T47D (cell line): ENCODE results near the gene CDHR1.

Source experiments
- DNase-seq, 2 experiments: peaks; one replicate each; pipeline versions ENCODE4 v3.0.0 to v3.0.0-alpha.2; 2011 to 2012; ENCODE audit warnings: low read depth in 1 of 2, low spot score in 1 of 2
- JUND ChIP-seq: IDR thresholded peaks from 2 replicates; pipeline ENCODE4 v1.6.1; 2012; ENCODE audit warnings: low read depth
- in situ Hi-C: cut with HindIII; loops from 2 replicates; pipeline ENCODE4 v1.10.0; 2016; ENCODE audit warnings: low sequenced_read_pairs, low pct_unique_long_range_greater_than_20kb

CDHR1 gene

GRCh38 chr10:84269162-84269561 lies 74.8 kb downstream of the CDHR1 start:
- DNase-seq = no peak
- in situ Hi-C loops = no loop called here
- TF ChIP-seq JUND = no peak
